H7 (cell line): ENCODE data around the gene ATG4B. TPM values are rescaled to one million over a fixed set of nuclear protein-coding genes. Genes with fewer than 3 reads are reported as not detected.
"Not testable (repeated sequence)": the region's sequence is repeated elsewhere in the genome, so short reads cannot be mapped to it uniquely, and the experiment has no call there.

Source experiments
- DNase-seq: peaks from one replicate; pipeline ENCODE4 v3.0.0; 2012
- H3K27me3 ChIP-seq: 2 replicates; pipeline ENCODE4 v1.6.0; 2011; ENCODE audit warnings: mild to moderate bottlenecking, low read length; ENCODE audit not compliant: control insufficient read depth, insufficient read depth
- H3K36me3 ChIP-seq: replicated peaks from 2 replicates; pipeline ENCODE4 v1.5.1; 2011; ENCODE audit warnings: low read length; ENCODE audit not compliant: control insufficient read depth, insufficient read depth
- H3K4me3 ChIP-seq: 2 replicates; pipeline ENCODE4 v1.5.1; 2011; ENCODE audit warnings: low read depth, mild to moderate bottlenecking, control low read depth, low read length, moderate library complexity; ENCODE audit not compliant: insufficient read depth
- total RNA-seq: library from RNA; depleted of rRNA; stranded (reverse); fragments of >200 nt; shearing (Covaris generic); gene quantifications from 2 replicates; pipeline ENCODE4 v1.2.3, GENCODE V29; 2014

The ATG4B gene
- total RNA-seq, 1 experiment from 2014 or later = 78.5 TPM

DNA sequence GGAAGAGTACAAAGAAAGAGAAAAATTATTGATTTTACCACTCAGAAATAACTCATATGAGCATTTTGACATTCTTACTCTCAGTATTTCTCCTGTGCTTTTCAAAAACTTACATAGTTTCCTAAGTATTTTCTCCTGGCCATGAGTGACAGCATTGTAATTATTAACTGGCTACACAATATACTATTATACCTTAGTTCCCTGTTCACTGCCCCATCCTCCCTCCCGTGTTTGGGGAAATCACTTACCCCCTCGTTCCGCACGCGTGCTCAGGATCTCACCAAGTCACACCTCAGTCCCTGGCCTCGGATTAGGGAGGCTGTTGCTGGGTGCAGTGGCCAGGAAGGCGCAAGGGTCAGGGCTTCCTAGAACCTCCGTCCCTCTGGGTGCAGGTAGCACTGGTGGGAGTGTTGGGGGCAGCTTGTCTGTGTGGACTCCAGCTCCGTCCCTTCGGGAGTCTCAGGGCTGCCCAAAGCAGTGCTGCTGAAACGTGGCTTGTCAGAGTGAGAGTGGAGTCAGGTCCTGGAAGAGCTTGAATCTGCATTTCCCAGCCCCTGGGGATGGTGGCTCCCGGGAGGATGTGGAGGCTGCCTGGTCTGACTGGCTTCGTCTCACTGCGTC, 23.2 kb downstream of the ATG4B start:
- Histone ChIP-seq H3K36me3 (peaks cover 16% of the 10 kb centered on the region), H3K27me3 (no peaks in the 10 kb centered on the region), H3K4me3 (no peak overlapping the region)
- DNase-seq = no peak

DNA sequence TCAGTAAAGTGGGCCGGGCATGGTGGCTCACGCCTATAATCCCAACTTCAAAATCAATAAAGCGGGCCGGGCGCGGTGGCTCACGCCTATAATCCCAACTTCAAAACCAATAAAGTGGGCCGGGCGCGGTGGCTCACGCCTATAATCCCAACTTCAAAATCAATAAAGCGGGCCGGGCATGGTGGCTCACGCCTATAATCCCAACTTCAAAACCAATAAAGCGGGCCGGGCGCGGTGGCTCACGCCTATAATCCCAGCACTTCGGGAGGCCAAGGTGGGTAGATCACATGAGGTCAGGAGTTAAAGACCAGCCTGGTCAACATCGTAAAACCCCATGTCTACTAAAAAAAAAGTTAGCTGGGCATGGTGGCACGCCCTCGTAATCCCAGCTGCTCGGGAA, 25.2 kb downstream of the ATG4B start:
- H3K36me3 ChIP-seq = peaks cover 13% of the 10 kb centered on the region
- not testable (repeated sequence) for H3K4me3 ChIP-seq, DNase-seq, H3K27me3 ChIP-seq

DNA sequence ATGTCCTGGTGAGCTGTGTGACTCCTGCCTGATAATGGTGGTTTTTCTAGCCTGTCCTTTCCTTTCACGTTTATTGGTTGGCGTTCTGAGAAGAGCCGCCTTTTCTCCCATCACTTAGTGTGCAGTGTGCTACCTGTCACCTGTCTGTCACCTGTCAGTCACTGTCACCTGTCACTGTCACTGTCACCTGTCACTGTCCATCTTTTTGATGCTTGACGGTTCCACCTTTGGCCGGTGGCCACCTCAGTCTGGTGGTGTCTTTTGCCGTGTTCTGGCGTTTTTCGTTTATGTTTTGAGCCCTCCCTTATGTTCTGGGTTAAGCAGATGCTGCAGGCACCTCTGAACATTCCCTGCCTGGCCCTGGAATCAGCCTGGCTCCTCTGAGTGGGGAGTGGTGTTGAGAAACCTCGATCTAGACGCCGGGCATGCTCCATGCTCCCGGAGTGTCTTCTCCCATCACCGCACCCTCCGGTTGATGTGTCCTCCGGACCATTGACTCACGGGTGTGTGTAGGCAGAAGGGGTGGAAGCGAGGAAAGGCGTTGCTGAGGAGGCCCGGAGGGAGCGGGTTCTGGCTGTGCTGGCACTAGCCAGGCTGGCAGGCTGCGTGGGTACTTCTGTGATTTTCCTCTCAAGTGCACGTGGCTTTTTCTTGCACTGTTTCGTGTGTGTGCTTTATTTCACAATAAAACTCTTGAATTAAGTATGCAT, 28.4 kb downstream of the ATG4B start:
- H3K36me3 ChIP-seq = peaks cover 6% of the 10 kb centered on the region
- peak; percentile 35 for DNase-seq
- H3K27me3 ChIP-seq = no peaks in the 10 kb centered on the region
- no peak overlapping the region for H3K4me3 ChIP-seq

DNA sequence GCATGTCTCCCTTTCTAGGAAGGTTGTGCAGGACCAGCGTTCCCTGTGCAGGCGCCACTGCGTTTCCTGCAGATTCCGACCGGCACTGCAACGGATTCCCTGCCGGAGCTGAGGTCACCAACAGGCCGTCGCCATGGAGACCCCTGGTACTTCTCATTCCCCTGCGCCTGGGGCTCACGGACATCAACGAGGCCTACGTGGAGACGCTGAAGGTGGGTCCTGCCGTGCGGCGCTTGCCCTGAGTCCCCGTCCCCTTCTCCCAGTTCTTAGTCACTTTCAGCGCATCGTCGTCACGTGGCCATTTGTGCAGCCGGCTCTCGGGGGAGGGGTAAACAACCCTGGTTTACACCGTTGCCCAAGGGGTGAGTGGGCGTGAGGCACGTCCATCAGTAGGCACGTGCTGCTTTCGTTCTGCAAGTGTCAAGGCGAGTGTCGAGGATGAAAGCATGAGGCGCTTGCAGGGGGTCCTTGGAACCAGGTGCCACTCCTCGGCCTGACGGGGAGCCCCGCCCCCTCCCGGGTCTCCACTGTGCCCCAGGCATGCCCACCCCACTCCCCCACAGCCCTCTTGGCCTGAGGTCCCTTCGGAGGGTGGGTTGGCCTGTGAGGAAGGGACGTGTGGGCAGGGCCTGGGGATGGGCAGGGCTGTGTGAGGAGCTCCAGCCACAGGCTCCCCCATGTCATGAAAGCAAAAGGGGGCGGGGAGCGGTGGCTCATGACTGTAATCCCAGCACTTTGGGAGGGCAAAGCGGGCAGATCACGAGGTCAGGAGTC, 29.3 kb downstream of the ATG4B start:
- Histone ChIP-seq H3K27me3 (no peaks in the 10 kb centered on the region), H3K4me3 (no peak overlapping the region), H3K36me3 (peaks cover 4% of the 10 kb centered on the region)
- peak; percentile 54 for DNase-seq

DNA sequence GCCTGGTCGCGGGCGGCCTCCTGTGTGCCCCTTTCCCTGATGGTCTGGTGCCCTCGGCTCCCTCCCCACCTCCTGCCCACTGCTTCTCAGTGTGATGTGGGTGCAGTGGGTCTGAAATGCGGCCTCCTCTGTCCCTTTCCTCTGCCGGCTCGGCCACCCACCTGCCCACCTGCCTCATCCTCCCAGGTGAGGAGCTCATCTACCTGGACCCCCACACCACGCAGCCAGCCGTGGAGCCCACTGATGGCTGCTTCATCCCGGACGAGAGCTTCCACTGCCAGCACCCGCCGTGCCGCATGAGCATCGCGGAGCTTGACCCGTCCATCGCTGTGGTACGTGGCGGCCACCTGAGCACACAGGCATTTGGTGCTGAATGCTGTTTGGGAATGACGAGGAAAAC, 30.9 kb downstream of the ATG4B start:
- peak; percentile 29 for DNase-seq
- H3K27me3 ChIP-seq = no peaks in the 10 kb centered on the region

DNA sequence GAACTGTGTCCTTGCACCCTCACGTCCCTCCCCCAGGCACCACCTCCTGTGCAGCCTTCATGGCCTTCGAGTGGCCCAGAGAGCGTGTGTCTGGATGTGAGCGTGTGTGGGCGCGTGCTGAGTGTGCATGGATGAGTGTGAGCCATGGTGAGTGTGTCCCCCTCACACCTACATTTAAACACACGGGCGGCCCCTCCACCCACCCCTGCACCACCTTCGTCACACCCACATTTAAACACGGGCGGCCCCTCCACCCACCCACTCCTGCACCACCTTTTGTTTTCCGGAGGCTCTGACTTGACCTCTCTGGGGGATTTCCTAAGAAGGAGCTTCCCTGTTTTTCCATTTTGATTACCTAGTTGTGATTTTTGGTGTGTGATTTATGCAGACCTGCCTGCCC, 31.3 kb downstream of the ATG4B start:
- peak; percentile 30 for DNase-seq
- H3K4me3 ChIP-seq = no peak overlapping the region
- H3K36me3 ChIP-seq = peaks cover 3% of the 10 kb centered on the region
- no peaks in the 10 kb centered on the region for H3K27me3 ChIP-seq

More for the DNA sequence above, 30.9 kb downstream of the ATG4B start:
- peaks cover 3% of the 10 kb centered on the region for H3K36me3 ChIP-seq
- no peak overlapping the region for H3K4me3 ChIP-seq

DNA sequence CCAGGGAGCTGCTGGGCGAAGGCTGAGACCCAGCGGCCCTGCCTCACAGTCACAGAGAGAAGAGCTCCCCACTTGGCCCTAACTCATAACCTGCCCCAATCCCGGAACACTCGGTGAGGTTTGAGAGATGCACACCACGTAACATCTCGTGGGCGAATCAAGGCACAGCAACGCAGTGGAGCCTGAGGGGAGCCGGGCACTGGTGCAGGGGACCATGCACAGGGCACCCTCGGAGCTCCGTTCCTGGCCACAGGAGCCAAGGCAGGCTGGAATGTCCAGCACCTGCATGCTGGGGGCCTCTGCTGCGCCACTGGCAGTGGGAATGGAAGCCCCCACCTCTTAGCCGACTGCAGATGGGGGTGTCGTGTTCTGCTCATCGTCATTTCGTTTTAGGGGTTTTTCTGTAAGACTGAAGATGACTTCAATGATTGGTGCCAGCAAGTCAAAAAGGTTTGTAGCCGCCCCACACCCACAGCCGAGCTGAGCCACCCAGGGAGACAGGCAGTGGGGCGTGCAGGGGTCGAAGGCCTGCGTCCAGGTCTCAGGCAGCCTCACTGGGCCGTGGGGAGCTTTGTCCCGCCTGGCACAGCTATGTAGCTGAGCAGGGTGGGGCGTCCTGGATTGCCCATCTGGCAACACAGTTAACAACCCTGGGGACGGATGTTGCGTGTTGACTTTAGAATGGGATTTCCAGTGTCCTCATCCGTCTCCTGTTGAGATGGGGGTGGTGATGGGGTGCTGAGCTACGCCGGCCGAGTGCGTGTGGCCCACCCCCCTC, 33.0 kb downstream of the ATG4B start:
- DNase-seq = peak; percentile 45
- Histone ChIP-seq H3K36me3 (peaks cover 3% of the 10 kb centered on the region), H3K4me3 (no peak overlapping the region), H3K27me3 (no peaks in the 10 kb centered on the region)

DNA sequence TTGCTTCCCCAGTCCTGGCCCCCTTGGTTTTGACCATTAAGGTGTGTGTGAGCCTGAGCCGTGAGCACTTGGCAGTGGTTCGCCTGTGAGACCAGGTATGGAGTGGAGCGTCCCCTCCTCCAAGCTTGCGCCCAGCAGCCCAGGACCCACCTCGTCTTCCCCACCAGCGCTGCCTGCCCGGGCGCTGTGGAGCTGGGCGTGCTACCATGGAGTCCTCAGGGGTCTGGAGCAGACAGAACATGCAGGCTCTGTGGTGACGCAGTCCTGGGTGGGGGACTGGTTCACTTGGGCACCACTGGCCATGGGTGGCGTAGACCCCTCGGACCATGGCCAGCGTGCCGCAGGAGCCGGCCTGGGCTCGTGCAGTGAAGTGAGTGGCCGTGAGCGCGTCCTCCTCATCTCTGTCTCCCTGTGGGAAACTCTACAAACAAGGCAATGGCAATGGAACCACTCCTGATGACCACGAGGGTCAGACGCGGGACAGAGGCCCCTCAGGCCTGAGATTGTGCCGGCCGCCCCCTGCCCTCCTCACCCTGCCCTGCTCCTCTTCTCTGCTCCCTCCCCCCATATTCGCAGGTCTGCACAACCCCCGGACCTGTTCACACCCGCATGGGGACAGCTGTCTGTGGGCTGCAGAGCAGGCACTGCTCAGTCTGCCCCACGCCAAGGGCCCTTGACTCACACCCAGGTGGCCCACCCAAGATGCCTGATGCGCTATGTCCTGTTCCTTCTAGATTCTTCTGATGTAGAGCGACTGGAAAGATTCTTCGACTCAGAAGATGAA, 34.2 kb downstream of the ATG4B start:
- Histone ChIP-seq H3K36me3 (peaks cover 3% of the 10 kb centered on the region), H3K4me3 (no peak overlapping the region), H3K27me3 (no peaks in the 10 kb centered on the region)
- DNase-seq = peak; percentile 51

DNA sequence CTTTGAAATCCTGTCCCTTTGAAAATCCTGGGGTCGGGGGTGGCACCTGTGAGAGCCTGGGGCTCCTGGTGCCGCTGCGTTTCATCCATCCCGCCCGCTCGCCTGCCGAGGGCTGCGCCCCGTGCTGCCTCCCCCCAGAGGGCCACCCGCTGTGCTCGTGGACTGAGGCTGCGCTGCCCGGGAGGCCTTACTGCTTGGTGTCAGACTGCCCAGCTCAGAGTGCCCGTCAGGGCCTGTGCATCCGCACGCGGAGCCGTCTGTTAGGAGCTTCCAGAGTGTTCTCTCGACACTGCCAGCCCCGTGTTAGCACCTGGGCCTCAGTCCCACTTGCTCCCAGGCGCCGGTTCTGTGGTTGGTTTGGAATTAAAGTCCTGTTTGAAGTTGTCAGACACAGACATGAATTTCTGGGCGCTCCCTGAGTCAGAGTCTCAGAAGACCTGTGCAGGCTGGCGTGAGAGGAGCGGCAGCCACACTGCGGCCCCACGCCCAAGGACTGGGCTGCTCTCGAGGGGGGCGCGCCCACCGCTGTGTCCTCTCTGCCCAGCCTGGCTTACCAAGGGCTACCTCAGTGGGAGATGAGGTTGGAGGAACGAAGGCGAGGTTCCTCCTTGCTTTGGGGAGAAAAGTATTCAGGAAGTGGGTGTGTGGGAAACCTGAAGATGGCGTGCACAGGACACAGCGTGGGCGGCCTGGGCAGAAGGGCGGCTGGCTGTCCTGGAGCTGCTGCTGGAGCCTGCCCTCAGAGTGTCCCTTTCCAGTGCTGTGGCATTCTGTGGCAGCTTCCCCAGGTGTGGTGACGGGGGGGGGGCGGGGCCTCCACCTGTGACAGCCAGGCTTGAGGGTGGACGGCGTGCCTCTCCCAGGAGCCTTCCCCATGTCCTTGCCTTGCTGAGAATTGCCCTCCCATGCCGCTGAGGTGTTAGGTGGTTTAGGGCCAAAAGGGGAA, 35.0 kb downstream of the ATG4B start:
- H3K4me3 ChIP-seq = no peak overlapping the region
- H3K27me3 ChIP-seq = no peaks in the 10 kb centered on the region
- peaks cover 4% of the 10 kb centered on the region for H3K36me3 ChIP-seq
- DNase-seq = peak; percentile 66

DNA sequence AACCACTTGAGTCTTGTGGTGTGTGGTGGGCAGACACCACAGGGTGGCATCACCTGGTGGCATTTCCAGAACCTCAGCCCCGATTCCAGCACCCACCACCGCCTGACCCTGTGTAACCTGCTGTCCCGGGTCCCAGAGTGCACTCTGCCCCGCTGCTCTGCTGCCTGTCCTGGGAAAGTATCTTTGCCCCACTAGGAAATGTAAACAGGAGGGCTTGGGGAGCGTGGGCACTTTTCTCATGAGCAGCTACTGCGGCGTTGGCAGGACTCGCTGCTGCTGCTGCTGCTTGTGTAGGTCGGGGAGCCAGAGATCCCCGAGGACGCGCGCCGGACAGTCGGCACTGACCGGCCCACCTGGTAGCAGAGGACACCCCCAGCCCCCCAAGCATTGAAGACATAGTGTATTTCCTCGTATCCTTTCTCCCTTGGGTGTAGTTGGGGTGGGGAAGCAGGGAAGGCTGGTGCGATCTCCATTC, 35.7 kb downstream of the ATG4B start:
- no peak overlapping the region for H3K4me3 ChIP-seq
- no peaks in the 10 kb centered on the region for H3K27me3 ChIP-seq
- DNase-seq = peak; percentile 63
- peaks cover 9% of the 10 kb centered on the region for H3K36me3 ChIP-seq

DNA sequence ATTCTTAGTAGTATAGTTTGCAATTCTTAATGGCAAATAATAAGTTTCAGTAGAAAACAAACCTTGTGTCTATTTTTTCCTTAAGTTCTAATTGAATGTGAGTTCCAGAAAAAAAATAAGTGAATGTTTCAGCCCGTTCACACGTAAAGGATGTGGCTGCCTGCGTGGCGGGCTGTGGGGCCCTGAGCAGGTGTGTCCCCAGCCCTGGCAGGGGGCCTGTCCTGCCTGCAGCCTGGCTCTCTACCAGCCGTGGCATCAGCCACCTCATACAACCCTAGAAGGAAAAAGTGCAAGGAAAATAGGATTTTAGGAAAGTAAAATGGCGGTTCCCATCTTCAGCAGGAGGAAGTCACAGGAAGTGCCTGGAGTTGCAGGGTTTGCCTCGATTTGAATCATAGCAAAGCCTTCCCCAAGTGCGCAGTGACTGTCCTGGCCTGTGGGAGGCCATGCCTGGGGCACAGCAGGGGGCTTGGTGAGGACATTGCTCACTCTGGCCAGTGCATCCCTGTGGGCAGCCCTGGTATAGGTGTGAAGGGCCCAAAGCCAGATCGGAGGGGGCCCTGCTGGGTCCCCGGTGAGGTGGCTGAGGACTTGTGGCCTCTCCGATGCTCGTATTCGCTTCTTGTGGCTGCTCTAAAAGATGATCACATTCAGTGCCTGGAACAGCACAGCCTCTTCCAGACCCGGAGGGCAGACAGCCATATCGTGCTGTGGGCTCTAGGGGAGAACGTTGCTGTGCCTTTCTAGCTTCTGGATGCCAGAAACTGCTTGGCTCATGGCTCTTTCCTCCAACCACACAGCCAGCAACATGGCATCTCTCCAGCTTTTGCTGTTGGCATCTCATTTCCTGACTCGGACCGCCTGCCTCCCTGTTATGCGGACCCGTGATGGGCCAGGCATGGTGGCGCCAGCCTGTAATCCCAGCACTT, 36.6 kb downstream of the ATG4B start:
- Histone ChIP-seq H3K4me3 (no peak overlapping the region), H3K27me3 (no peaks in the 10 kb centered on the region), H3K36me3 (peaks cover 12% of the 10 kb centered on the region)
- peak; percentile 87 for DNase-seq

DNA sequence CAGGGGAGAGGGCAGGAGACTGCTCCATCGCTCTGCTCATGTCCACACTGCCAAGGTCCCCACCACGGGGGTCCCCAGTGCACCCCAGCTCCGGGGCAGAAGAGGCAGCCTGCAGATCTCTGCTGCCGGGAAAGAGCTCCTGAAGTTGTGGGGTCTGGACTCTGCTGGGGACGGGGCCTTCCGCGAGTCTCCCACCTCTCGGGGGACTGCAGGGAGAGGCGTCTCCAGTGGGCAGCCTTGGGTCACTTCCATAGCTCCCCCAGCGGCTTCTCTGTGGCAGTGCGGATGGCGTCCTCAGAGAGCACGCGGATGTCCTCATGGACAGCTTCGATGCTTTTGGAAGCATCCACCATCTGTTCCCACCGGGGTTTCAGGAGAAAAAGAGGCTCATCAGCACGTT, 38.4 kb downstream of the ATG4B start:
- Histone ChIP-seq H3K36me3 (peaks cover 16% of the 10 kb centered on the region), H3K27me3 (no peaks in the 10 kb centered on the region)
- DNase-seq = peak; percentile 79

More for the DNA sequence above, 38.4 kb downstream of the ATG4B start:
- H3K4me3 ChIP-seq = no peak overlapping the region
